Neural cell (in vitro differentiated cells): ENCODE results near the gene FAM98C. TPM values are rescaled to one million over a fixed set of nuclear protein-coding genes. Genes with fewer than 3 reads are reported as not detected.

Experiments used
- H2AFZ ChIP-seq: fragments of 200-600, 300-800 bp; sonication (generic), shearing (Covaris generic); 2 replicates; pipeline ENCODE4 v1.6.0; 2014; ENCODE audit warnings: low read depth, mild to moderate bottlenecking, antibody characterized with exemption, low read length, moderate library complexity
- H3F3A ChIP-seq: fragments of 200-600 bp; shearing (Covaris generic); 2 replicates; pipeline ENCODE4 v1.6.1; 2016; ENCODE audit warnings: mild to moderate bottlenecking, moderate library complexity, mixed read lengths, antibody characterized with exemption, low read length; ENCODE audit not compliant: insufficient read depth, poor library complexity, severe bottlenecking
- H3K27ac ChIP-seq: fragments of 200-600, 300-800 bp; sonication (generic), shearing (Covaris generic); 2 replicates; pipeline ENCODE4 v1.5.1; 2014; ENCODE audit warnings: mild to moderate bottlenecking, low read length, moderate library complexity
- H3K27me3 ChIP-seq: fragments of 300-800, 200-600 bp; sonication (generic), shearing (Covaris generic); 2 replicates; pipeline ENCODE4 v1.6.0; 2014; ENCODE audit warnings: mild to moderate bottlenecking, low read depth, low read length, moderate library complexity; ENCODE audit not compliant: insufficient read depth
- H3K36me3 ChIP-seq: fragments of 300-800, 200-600 bp; sonication (generic), shearing (Covaris generic); 2 replicates; pipeline ENCODE4 v1.5.1; 2014; ENCODE audit warnings: mild to moderate bottlenecking, antibody characterized with exemption, low read length, moderate library complexity; ENCODE audit not compliant: insufficient read depth
- H3K4me2 ChIP-seq: fragments of 300-800, 200-600 bp; sonication (generic), shearing (Covaris generic); 2 replicates; pipeline ENCODE4 v1.6.0; 2014; ENCODE audit warnings: mild to moderate bottlenecking, low read length
- H3K4me3 ChIP-seq: fragments of 300-800, 200-600 bp; sonication (generic), shearing (Covaris generic); 2 replicates; pipeline ENCODE4 v1.5.1; 2014; ENCODE audit warnings: mild to moderate bottlenecking, low read length, moderate library complexity
- H3K79me2 ChIP-seq: fragments of 200-600 bp; shearing (Covaris generic); replicated peaks from 2 replicates; pipeline ENCODE4 v1.6.0; 2014; ENCODE audit warnings: mild to moderate bottlenecking, low read length, moderate library complexity; ENCODE audit not compliant: insufficient read depth
- H3K9ac ChIP-seq: fragments of 300-800, 200-600 bp; sonication (generic), shearing (Covaris generic); 2 replicates; pipeline ENCODE4 v1.6.1; 2016; ENCODE audit warnings: mild to moderate bottlenecking, low read length, mixed read lengths
- H3K9me2 ChIP-seq: fragments of 200-600 bp; shearing (Covaris generic); 2 replicates; pipeline ENCODE4 v1.6.1; 2016; ENCODE audit warnings: mild to moderate bottlenecking, low read length, mixed read lengths; ENCODE audit not compliant: insufficient read depth
- H3K9me3 ChIP-seq: fragments of 200-600, 300-800 bp; sonication (generic), shearing (Covaris generic); 2 replicates; pipeline ENCODE4 v1.6.1; 2016; ENCODE audit warnings: mild to moderate bottlenecking, mixed run types, low read length, moderate library complexity, mixed read lengths
- H4K20me1 ChIP-seq: fragments of 200-600 bp; shearing (Covaris generic); 2 replicates; pipeline ENCODE4 v1.6.1; 2016; ENCODE audit warnings: mild to moderate bottlenecking, mixed run types; ENCODE audit not compliant: insufficient read depth
- EP300 ChIP-seq: fragments of 450-650 bp; conservative IDR thresholded peaks from 2 replicates; pipeline ENCODE4 v1.6.1; 2014; ENCODE audit warnings: antibody characterized with exemption, mild to moderate bottlenecking, moderate library complexity; ENCODE audit not compliant: poor library complexity, severe bottlenecking
- EZH2 ChIP-seq: fragments of 200-600, 300-800 bp; shearing (Covaris generic), sonication (generic); IDR thresholded peaks from 2 replicates; pipeline ENCODE4 v1.6.1; 2014; ENCODE audit warnings: antibody characterized with exemption, low read length, borderline replicate concordance, mild to moderate bottlenecking; ENCODE audit not compliant: insufficient read depth, poor library complexity, severe bottlenecking
- MXI1 ChIP-seq: fragments of 450-650 bp; conservative IDR thresholded peaks from 2 replicates; pipeline ENCODE4 v1.6.1; 2014; ENCODE audit warnings: antibody characterized with exemption, mild to moderate bottlenecking; ENCODE audit not compliant: poor library complexity, severe bottlenecking
- POLR2AphosphoS5 ChIP-seq: IDR thresholded peaks from 2 replicates; pipeline ENCODE4 v1.6.1; 2012
- RAD21 ChIP-seq: fragments of 450-650 bp; conservative IDR thresholded peaks from 2 replicates; pipeline ENCODE4 v1.6.1; 2014; ENCODE audit warnings: antibody characterized with exemption, mild to moderate bottlenecking, moderate library complexity
- REST ChIP-seq: IDR thresholded peaks from 2 replicates; pipeline ENCODE4 v1.6.1; 2012; ENCODE audit warnings: borderline replicate concordance
- SMC3 ChIP-seq: fragments of 450-650 bp; conservative IDR thresholded peaks from 2 replicates; pipeline ENCODE4 v1.6.1; 2014; ENCODE audit warnings: antibody characterized with exemption, mild to moderate bottlenecking, moderate library complexity; ENCODE audit not compliant: poor library complexity
- TAF1 ChIP-seq: IDR thresholded peaks from 2 replicates; pipeline ENCODE4 v1.6.1; 2012; ENCODE audit warnings: low read depth
- polyA plus RNA-seq: library from polyadenylated mRNA; depleted of rRNA; stranded (reverse); fragments of >200 nt; gene quantifications from 2 replicates; pipeline ENCODE4 v1.2.3, GENCODE V29; 2014
- TF ChIP-seq, protein P1 (sequence below): fragments of 450-650 bp; IDR thresholded peaks from 2 replicates; pipeline ENCODE4 v1.5.1; 2014; ENCODE audit warnings: antibody characterized with exemption, mild to moderate bottlenecking, moderate library complexity; ENCODE audit not compliant: poor library complexity, severe bottlenecking

The FAM98C gene
- polyA plus RNA-seq, 1 donor from 2014 or later: 79.3 TPM

DNA sequence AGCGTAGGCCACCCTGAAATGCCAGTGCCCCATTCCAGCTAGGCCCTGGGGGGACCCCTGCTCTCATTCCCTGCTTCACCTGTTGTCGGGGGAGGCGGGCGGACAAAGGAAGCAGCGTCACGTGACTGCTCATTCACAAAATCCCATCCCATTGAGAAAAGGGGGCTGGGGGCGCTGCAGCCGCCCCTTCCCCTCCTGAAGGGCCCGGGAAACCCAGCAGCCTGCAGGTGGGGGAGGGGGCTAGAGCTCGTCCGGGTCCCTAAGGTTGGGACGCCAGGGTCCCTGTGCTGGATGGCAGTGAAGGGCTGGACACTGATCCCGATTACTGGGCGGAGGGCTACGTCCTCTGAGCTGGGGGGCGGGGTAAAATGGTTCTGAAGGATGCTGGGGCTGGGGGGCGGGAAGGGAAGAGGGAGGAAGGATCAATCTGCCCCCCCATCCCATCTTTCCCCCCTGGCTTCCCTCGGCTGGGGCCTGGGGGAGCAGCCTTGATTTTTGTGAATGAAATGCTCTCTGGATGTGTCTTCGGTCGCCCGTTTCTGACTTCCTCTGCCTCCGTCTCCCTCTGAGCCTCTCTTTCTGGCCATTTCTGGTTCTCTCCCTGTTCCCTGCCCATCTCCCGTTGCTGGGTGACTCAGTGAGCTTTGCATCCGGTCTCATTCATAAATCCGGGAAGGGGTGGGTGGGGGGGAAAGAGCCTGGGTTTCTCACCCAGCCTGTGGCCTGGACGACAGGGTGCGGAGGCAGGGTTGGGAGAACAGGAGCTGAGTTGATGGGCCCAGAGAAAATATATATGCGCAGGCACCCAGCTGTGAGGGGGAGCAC lies 13.6 kb upstream of the FAM98C start:
- Histone ChIP-seq H3K9ac (peak overlapping the region; percentile 100), H3K9me3 (no peaks in the 10 kb centered on the region), H4K20me1 (no peaks in the 10 kb centered on the region), H3K36me3 (peaks cover 6% of the 10 kb centered on the region), H3K9me2 (no peaks in the 10 kb centered on the region), H3F3A (no peaks in the 10 kb centered on the region), H3K4me2 (peak overlapping the region; percentile 53), H3K27ac (peak overlapping the region; percentile 100), H3K79me2 (peaks cover 14% of the 10 kb centered on the region), H3K4me3 (peak overlapping the region; percentile 98), H2AFZ (peak overlapping the region; percentile 62), H3K27me3 (no peaks in the 10 kb centered on the region)
- TF ChIP-seq MXI1: peak; percentile 59
- peak; percentile 25 for TF ChIP-seq RAD21
- TF ChIP-seq TAF1: peak; percentile 95
- TF ChIP-seq EP300: peak; percentile 42
- no peak for TF ChIP-seq EZH2
- TF ChIP-seq REST: peak; percentile 97
- peak; percentile 79 for TF ChIP-seq POLR2AphosphoS5
- TF ChIP-seq, protein P1, sequence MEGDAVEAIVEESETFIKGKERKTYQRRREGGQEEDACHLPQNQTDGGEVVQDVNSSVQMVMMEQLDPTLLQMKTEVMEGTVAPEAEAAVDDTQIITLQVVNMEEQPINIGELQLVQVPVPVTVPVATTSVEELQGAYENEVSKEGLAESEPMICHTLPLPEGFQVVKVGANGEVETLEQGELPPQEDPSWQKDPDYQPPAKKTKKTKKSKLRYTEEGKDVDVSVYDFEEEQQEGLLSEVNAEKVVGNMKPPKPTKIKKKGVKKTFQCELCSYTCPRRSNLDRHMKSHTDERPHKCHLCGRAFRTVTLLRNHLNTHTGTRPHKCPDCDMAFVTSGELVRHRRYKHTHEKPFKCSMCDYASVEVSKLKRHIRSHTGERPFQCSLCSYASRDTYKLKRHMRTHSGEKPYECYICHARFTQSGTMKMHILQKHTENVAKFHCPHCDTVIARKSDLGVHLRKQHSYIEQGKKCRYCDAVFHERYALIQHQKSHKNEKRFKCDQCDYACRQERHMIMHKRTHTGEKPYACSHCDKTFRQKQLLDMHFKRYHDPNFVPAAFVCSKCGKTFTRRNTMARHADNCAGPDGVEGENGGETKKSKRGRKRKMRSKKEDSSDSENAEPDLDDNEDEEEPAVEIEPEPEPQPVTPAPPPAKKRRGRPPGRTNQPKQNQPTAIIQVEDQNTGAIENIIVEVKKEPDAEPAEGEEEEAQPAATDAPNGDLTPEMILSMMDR: peak; percentile 43
- TF ChIP-seq SMC3: peak; percentile 29

DNA sequence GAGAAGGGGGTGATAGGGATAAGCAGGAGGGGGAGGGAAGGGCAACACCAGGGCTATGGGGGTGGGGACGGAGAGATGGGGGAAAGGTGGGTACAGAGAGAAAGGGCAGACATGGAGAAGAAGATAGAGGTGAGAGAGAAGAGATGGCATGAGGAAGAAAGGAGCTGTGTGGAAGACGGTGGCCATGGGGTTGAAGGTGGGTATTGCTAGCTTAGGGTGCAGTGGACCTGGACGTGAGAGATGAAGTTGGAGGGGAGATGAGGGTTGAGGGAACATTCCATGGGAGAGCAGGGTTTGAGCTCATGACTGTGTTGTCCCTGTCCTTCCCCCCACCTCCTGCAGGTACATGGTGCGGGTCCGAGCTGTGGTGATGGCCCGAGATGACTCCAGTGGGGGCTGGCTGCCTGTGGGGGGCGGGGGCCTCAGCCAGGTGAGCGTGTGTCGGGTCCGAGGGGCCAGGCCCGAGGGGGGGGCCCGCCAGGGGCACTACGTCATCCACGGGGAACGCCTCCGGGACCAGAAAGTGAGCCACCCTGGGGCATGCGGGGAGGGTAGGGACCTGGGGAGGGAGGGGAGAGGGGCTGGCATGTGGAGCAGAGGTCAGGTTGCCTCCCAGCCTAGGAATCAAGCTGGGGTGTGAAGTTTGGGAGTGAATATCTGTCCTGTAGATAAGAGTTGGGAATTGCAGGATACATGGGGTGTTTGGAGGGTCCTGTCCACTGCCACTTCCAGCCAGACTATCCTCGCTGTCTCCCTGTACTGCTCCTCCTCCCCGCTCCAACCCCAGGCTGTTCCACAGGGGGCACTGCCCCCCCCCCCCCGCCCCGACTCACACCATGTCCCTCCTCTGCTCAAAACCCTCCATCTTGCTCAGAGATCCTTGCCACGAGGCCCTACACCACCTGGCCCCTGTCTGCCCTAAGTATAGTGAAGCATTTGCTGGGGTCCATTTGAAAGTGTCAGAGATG lies 12.7 kb upstream of the FAM98C start:
- Histone ChIP-seq H3K4me2 (peak overlapping the region; percentile 60), H3K9me2 (no peaks in the 10 kb centered on the region), H3K27me3 (no peaks in the 10 kb centered on the region), H3F3A (no peaks in the 10 kb centered on the region), H3K36me3 (peaks cover 6% of the 10 kb centered on the region), H3K9ac (peak overlapping the region; percentile 100), H3K4me3 (peak overlapping the region; percentile 98), H2AFZ (no peak overlapping the region), H3K27ac (peak overlapping the region; percentile 100), H3K79me2 (peaks cover 14% of the 10 kb centered on the region), H3K9me3 (no peaks in the 10 kb centered on the region), H4K20me1 (no peaks in the 10 kb centered on the region)
- TF ChIP-seq POLR2AphosphoS5 (no peak), MXI1 (no peak), EP300 (no peak), RAD21 (no peak), SMC3 (no peak), TAF1 (no peak), REST (no peak), EZH2 (no peak)
- TF ChIP-seq, protein P1: no peak
